Glutamatergic neuron (in vitro differentiated cells): Measurements from ENCODE around the gene ELAVL3. TPM values are rescaled to one million over a fixed set of nuclear protein-coding genes. Genes with fewer than 3 reads are reported as not detected.

ENCODE experiments used
- DNase-seq: peaks from one replicate; pipeline ENCODE4 v3.0.0; 2022
- H3K27ac Mint-ChIP-seq: one replicate; pipeline ENCODE4 v1.8.0; 2020; ENCODE audit warnings: mild to moderate bottlenecking, mixed read lengths, inconsistent platforms; ENCODE audit not compliant: unreplicated experiment
- H3K27me3 Mint-ChIP-seq: one replicate; pipeline ENCODE4 v1.8.0; 2020; ENCODE audit warnings: mild to moderate bottlenecking, moderate library complexity, mixed read lengths, inconsistent platforms; ENCODE audit not compliant: unreplicated experiment
- H3K36me3 Mint-ChIP-seq: one replicate; pipeline ENCODE4 v1.8.0; 2020; ENCODE audit warnings: mild to moderate bottlenecking, mixed read lengths, inconsistent platforms; ENCODE audit not compliant: unreplicated experiment
- H3K4me1 Mint-ChIP-seq: one replicate; pipeline ENCODE4 v1.8.0; 2020; ENCODE audit warnings: mild to moderate bottlenecking, low read depth, mixed read lengths, inconsistent platforms; ENCODE audit not compliant: unreplicated experiment
- H3K4me3 Mint-ChIP-seq: one replicate; pipeline ENCODE4 v1.8.0; 2020; ENCODE audit warnings: mild to moderate bottlenecking, mixed read lengths, inconsistent platforms; ENCODE audit not compliant: unreplicated experiment
- H3K9me3 Mint-ChIP-seq: one replicate; pipeline ENCODE4 v1.8.0; 2020; ENCODE audit warnings: mild to moderate bottlenecking, moderate library complexity, mixed read lengths, inconsistent platforms; ENCODE audit not compliant: unreplicated experiment
- total RNA-seq: library from RNA; stranded (reverse); fragmentation: NEBNext Ultra II Directional; extraction: Animal tissue kit (Norgen Biotek cat#: 25700); gene quantifications from one replicate; pipeline ENCODE4 v1.2.1, GENCODE V29; 2021; ENCODE audit not compliant: unreplicated experiment
- TF ChIP-seq, protein P1 (sequence below): fragments of 200-600 bp; sonication (generic); IDR thresholded peaks from one replicate; pipeline ENCODE4 v1.5.0; 2021; ENCODE audit not compliant: partially characterized antibody, unreplicated experiment

The ELAVL3 gene
- total RNA-seq, 1 donor from 2014 or later = 633 TPM

DNA sequence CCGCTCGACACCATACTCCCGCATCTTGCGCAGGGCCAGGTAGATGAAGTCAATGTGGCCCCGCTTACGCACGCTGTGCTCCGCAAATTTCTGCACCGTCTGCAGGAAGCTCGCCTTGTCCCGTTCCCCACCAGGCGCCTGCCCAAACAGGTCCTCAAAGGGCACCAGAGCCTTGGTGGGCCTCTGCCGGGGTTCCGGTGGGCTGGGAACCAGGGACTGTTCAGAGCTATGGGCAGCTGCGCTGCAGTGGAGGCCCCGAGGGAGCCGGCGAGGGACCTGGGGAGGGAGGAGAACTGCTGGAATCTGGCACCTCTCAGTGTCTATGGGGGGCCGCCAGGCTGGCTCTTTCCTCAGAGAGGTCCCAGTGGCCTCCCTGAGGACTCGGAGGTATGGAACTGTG is 33.1 kb upstream of the ELAVL3 start:
- Mint-ChIP-seq H3K27ac (no peak overlapping the region), H3K36me3 (peaks cover 4% of the 10 kb centered on the region), H3K9me3 (no peaks in the 10 kb centered on the region), H3K27me3 (peaks cover 5% of the 10 kb centered on the region), H3K4me3 (no peak overlapping the region), H3K4me1 (no peaks in the 10 kb centered on the region)
- DNase-seq = no peak
- TF ChIP-seq, protein P1, sequence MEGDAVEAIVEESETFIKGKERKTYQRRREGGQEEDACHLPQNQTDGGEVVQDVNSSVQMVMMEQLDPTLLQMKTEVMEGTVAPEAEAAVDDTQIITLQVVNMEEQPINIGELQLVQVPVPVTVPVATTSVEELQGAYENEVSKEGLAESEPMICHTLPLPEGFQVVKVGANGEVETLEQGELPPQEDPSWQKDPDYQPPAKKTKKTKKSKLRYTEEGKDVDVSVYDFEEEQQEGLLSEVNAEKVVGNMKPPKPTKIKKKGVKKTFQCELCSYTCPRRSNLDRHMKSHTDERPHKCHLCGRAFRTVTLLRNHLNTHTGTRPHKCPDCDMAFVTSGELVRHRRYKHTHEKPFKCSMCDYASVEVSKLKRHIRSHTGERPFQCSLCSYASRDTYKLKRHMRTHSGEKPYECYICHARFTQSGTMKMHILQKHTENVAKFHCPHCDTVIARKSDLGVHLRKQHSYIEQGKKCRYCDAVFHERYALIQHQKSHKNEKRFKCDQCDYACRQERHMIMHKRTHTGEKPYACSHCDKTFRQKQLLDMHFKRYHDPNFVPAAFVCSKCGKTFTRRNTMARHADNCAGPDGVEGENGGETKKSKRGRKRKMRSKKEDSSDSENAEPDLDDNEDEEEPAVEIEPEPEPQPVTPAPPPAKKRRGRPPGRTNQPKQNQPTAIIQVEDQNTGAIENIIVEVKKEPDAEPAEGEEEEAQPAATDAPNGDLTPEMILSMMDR = no peak

DNA sequence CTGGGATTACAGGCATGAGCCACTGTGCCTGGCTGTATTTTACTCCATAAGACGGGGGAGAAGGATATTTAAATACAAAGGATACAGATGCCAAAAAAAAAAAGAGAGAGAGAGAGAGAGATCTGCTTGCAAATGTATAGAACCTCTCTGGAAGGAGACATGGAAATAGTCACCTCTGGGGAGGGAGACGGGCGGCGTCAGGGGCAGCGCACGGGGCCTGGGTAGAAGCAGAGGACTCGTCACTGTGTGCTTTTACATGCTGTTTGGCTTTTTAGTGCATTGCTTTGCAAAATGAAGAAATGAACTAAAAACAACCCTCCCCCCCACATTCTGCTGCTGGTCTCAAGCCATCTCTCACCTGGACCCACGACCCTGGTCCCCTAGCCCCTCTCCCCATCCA is 29.6 kb upstream of the ELAVL3 start:
- Mint-ChIP-seq H3K4me3 (no peak overlapping the region), H3K27ac (no peak overlapping the region), H3K9me3 (peaks cover 7% of the 10 kb centered on the region), H3K4me1 (no peaks in the 10 kb centered on the region), H3K36me3 (no peaks in the 10 kb centered on the region), H3K27me3 (peaks cover 8% of the 10 kb centered on the region)
- no peak for DNase-seq
- TF ChIP-seq, protein P1 = no peak

DNA sequence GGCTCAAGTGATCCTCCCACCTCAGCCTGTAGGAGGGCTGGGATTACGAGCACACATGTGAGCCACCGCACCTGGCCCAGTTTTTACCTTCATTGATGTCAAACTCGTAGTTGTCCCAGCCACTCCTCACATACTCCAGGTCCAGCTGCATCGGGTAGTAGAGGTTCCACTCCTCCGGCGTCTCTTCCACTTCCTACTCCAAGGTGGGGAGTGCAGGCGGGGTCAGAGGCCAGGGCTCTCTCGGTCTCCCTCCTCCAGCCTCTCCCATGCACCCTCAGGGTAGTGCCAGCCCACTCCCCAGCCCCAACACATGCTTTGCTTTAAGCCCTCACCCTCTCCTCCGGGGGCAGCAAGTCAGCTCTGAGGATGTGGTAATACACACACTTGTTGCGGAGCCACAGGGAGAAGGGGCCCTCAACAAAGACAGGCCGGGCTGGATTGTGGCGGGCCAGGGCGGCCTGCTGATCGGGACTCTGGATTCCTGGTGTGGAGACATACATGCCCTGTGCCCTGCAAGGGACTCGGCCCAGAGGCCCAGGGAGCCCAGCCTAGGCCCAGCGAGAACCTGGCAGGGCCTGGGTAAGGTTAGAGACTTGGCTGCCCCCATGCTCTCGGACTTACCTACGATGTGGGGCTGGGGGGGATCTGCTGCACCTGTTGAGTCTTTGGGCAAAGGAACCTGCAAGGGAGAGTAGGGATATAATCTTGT is 26.7 kb upstream of the ELAVL3 start:
- H3K27ac Mint-ChIP-seq = no peak overlapping the region
- no peak overlapping the region for H3K4me3 Mint-ChIP-seq
- DNase-seq = no peak

DNA sequence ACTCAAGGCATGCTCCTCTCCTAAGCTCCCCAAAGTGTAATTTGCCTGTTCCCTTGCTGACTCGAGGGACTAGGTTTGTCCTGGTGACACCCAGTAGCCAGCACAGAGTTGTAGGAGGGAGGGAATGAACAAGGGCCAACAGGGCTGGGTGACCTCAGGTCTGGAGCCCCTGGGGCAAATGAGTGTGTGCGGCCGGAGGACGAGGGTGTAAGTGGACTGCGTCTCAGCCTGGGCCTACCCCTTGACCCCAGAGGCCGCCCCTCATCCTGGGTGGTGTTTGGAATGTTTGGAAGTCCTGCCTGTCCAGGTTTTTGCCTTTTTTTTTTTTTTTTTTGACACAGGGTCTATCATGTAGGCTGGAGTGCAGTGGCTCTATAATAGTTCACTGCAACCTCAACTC is 26.1 kb upstream of the ELAVL3 start:
- Mint-ChIP-seq H3K4me1 (peaks cover 5% of the 10 kb centered on the region), H3K36me3 (no peaks in the 10 kb centered on the region), H3K9me3 (peaks cover 10% of the 10 kb centered on the region), H3K27me3 (peaks cover 11% of the 10 kb centered on the region), H3K27ac (no peak overlapping the region), H3K4me3 (peak overlapping the region; percentile 57)
- TF ChIP-seq, protein P1 = no peak
- no peak for DNase-seq

More for the DNA sequence above, 26.7 kb upstream of the ELAVL3 start:
- H3K4me1 Mint-ChIP-seq = peaks cover 5% of the 10 kb centered on the region
- H3K36me3 Mint-ChIP-seq = no peaks in the 10 kb centered on the region
- TF ChIP-seq, protein P1 = no peak
- peaks cover 10% of the 10 kb centered on the region for H3K9me3 Mint-ChIP-seq
- peaks cover 11% of the 10 kb centered on the region for H3K27me3 Mint-ChIP-seq

DNA sequence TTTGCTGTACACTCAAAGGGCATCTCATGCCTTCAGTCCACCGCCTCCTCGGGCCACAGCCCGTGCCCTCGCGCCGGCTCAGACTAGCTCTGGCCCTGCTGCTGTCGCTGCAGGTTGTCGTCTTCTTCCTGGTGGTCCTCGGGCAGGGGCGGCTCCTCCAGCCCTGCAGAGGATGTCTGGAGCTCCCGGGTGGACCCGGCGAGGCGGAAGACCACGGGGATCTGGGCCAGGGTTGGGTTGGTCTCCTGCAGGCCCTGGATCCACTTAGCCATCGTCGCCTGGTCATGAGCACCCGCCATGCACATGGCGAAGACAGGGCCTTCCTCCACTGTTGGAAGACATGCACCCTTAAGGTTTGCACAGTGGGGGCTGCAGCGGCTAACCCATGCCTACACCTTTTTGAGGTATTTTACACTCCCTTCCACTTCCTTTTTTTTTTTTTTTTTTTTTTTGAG is 25.3 kb upstream of the ELAVL3 start:
- Mint-ChIP-seq H3K9me3 (peaks cover 10% of the 10 kb centered on the region), H3K4me3 (peak overlapping the region; percentile 86), H3K4me1 (peaks cover 5% of the 10 kb centered on the region), H3K27me3 (peaks cover 11% of the 10 kb centered on the region), H3K27ac (peak overlapping the region; percentile 75), H3K36me3 (no peaks in the 10 kb centered on the region)
- TF ChIP-seq, protein P1 = no peak
- no peak for DNase-seq
